ENCODE results near the gene ACE2.

The ACE2 gene

GRCh38 chrX:15600049-15600448, 711 bp downstream of the ACE2 start:
- H3K27ac ChIP-seq: no peak overlapping the region
- in situ Hi-C loops (cut with HindIII; ENCODE audit: low pct_ligation_motif_present, low sequenced_read_pairs): no loop called here
- no peak overlapping the region for H3K4me3 ChIP-seq (ENCODE audit: low read depth, low read length)
- TF ChIP-seq CTCF (IDR thresholded peaks at IDR 0.05; ENCODE audit: low read depth, low read length, missing control alignments): no peak
- no peaks in the 10 kb centered on the region for H3K27me3 ChIP-seq (replicated peaks)
- no peak for DNase-seq
- no peaks in the 10 kb centered on the region for H3K36me3 ChIP-seq (replicated peaks)

- H3K27ac ChIP-seq: no peak overlapping the region
- H3K27me3 ChIP-seq (replicated peaks): no peaks in the 10 kb centered on the region
- H3K36me3 ChIP-seq (replicated peaks): no peaks in the 10 kb centered on the region
- DNase-seq: no peak
- no peak overlapping the region for H3K4me3 ChIP-seq (ENCODE audit: low read depth, low read length)
- no peak for TF ChIP-seq CTCF (IDR thresholded peaks at IDR 0.05; ENCODE audit: low read depth, low read length, missing control alignments)
- in situ Hi-C loops (cut with HindIII; ENCODE audit: low pct_ligation_motif_present, low sequenced_read_pairs): no loop called here
These were observed 1.3 kb downstream of the ACE2 start for GRCh38 chrX:15599461-15599860.

- no peak for DNase-seq
- no peak overlapping the region for H3K27ac ChIP-seq
- H3K27me3 ChIP-seq (replicated peaks): no peaks in the 10 kb centered on the region
- no peaks in the 10 kb centered on the region for H3K36me3 ChIP-seq (replicated peaks)
- no peak overlapping the region for H3K4me3 ChIP-seq (ENCODE audit: low read depth, low read length)
- no peak for TF ChIP-seq CTCF (IDR thresholded peaks at IDR 0.05; ENCODE audit: low read depth, low read length, missing control alignments)
- in situ Hi-C loops (cut with HindIII; ENCODE audit: low pct_ligation_motif_present, low sequenced_read_pairs): no loop called here
These were observed 2.7 kb downstream of the ACE2 start for GRCh38 chrX:15598026-15598425.

GRCh38 chrX:15594371-15594770, 6.4 kb downstream of the ACE2 start:
- Histone ChIP-seq H3K4me3 (ENCODE audit: low read depth, low read length) (no peak overlapping the region), H3K27me3 (replicated peaks) (no peaks in the 10 kb centered on the region), H3K27ac (no peak overlapping the region), H3K36me3 (replicated peaks) (no peaks in the 10 kb centered on the region)
- DNase-seq: no peak
- in situ Hi-C loops (cut with HindIII; ENCODE audit: low pct_ligation_motif_present, low sequenced_read_pairs): no loop called here
- TF ChIP-seq CTCF (IDR thresholded peaks at IDR 0.05; ENCODE audit: low read depth, low read length, missing control alignments): peak; percentile 40

- no peak overlapping the region for H3K27ac ChIP-seq
- no peak for TF ChIP-seq CTCF (IDR thresholded peaks at IDR 0.05; ENCODE audit: low read depth, low read length, missing control alignments)
- in situ Hi-C loops (cut with HindIII; ENCODE audit: low pct_ligation_motif_present, low sequenced_read_pairs): no loop called here
- H3K36me3 ChIP-seq (replicated peaks): no peaks in the 10 kb centered on the region
- peak; percentile 24 for DNase-seq
- no peaks in the 10 kb centered on the region for H3K27me3 ChIP-seq (replicated peaks)
- no peak overlapping the region for H3K4me3 ChIP-seq (ENCODE audit: low read depth, low read length)
These were observed 20.7 kb downstream of the ACE2 start for GRCh38 chrX:15579778-15580747.

Measured in brain microvascular endothelial cell (primary cell).